Fibroblast of pulmonary artery (primary cell): ENCODE results near the gene KCNK1.

Source experiments
- DNase-seq: peaks from one replicate; pipeline ENCODE4 v3.0.0-alpha.2; 2010; ENCODE audit warnings: low read depth
- H3K4me3 ChIP-seq: replicated peaks from 2 replicates; pipeline ENCODE4 v1.5.1; 2011; ENCODE audit warnings: low read depth, mild to moderate bottlenecking, control low read depth, low read length, moderate library complexity
- TF ChIP-seq, protein P1 (sequence below): IDR thresholded peaks from 2 replicates; pipeline ENCODE4 v1.5.1; 2011; ENCODE audit warnings: mild to moderate bottlenecking, control low read depth, low read length, inconsistent platforms; ENCODE audit errors: missing control alignments

The KCNK1 gene

DNA sequence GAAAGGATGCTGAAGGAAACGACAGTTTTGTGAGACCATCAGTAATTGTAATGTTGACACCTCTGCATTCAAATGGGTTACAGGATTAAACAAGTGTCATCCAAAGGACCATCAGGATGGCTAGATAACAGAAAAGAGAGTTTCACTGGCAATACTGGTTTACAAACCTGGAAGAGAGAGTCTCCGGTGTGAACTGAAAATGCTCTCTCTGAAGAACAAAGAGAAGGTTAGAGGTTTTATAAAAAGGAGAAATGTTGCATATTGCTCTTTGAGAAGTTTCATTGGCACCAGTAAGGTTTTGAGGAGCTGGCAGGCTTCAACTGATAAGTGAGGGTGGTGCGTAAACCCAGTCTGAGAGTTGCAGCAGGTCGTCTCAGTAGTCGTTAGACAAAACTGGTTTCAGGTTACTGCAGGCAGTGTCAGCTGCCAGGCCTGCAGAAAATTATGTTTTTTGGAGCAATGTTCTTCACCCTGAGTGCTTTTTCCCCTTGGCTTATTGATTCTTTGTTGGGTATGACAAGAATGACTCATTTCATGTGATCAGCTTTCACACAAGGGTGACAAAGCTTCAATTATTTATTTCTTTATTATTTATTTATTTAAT lies 42.2 kb downstream of the KCNK1 start:
- no peak overlapping the region for H3K4me3 ChIP-seq
- DNase-seq = no peak
- TF ChIP-seq, protein P1, sequence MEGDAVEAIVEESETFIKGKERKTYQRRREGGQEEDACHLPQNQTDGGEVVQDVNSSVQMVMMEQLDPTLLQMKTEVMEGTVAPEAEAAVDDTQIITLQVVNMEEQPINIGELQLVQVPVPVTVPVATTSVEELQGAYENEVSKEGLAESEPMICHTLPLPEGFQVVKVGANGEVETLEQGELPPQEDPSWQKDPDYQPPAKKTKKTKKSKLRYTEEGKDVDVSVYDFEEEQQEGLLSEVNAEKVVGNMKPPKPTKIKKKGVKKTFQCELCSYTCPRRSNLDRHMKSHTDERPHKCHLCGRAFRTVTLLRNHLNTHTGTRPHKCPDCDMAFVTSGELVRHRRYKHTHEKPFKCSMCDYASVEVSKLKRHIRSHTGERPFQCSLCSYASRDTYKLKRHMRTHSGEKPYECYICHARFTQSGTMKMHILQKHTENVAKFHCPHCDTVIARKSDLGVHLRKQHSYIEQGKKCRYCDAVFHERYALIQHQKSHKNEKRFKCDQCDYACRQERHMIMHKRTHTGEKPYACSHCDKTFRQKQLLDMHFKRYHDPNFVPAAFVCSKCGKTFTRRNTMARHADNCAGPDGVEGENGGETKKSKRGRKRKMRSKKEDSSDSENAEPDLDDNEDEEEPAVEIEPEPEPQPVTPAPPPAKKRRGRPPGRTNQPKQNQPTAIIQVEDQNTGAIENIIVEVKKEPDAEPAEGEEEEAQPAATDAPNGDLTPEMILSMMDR = no peak

GRCh38 chr1:233656687-233657086 lies 42.8 kb downstream of the KCNK1 start:
- TF ChIP-seq, protein P1 = no peak
- DNase-seq = no peak
- H3K4me3 ChIP-seq = no peak overlapping the region

GRCh38 chr1:233657466-233657865 lies 43.6 kb downstream of the KCNK1 start:
- DNase-seq = no peak
- no peak overlapping the region for H3K4me3 ChIP-seq
- TF ChIP-seq, protein P1 = no peak

DNA sequence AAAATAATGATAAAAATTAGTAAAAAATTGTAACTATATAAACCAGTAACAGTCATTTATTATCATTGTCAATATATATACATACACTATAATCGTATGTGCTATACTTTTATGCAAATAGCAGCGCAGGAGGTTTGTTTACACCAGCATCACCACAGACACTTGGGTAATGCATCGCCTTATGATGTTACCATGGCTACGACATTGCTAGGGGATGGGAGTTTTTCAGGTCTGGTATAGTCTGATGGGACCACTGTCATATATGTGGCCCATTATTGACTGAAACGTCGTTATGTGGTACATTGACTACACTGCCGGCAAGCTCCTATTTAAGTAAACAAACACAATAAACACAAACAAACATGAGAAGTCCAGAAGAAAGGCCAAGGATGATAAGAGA lies 45.6 kb downstream of the KCNK1 start:
- H3K4me3 ChIP-seq = no peak overlapping the region
- TF ChIP-seq, protein P1 = no peak
- DNase-seq = no peak

DNA sequence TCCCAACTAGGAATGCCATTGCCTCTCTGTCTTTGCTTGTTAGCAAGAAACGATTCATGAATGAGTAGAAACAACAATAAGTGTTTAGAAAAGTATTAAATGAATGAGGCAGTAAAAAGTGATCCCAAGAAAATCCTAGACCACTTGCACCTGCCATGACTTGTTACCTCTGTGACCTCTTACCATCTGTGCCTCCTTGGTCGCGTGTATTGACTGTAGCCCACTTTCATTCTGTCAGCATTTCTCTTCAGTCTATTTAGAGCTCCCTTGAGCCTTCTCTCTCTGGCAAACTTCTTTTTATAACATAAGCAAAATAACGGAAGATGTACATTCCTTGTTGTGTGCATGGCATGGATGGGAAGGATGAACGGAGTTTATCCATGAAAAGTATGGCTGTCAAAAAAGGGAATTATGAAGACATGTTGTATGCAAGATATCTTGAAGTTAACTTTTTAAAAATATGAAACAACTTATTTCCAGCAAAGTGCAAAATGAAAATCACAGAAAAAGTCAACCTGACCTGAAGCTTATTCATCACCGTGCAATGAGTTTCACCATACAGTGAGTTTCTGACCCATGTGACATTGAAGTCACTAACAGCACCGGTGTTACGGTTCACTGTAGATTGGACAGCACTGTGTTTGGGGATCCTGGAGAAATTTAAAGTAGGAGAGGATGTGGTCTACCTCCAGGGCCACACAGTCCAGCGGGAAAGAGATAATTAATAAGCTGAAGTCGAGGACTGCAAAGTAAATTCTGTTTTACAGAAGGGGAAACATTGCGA lies 47.7 kb downstream of the KCNK1 start:
- no peak for DNase-seq
- no peak overlapping the region for H3K4me3 ChIP-seq
- TF ChIP-seq, protein P1 = no peak

GRCh38 chr1:233662575-233663304 lies 48.8 kb downstream of the KCNK1 start:
- TF ChIP-seq, protein P1 = no peak
- H3K4me3 ChIP-seq = no peak overlapping the region
- no peak for DNase-seq
